ENCODE measurements around the gene GLIPR1L2. TPM values are rescaled to one million over a fixed set of nuclear protein-coding genes. Genes with fewer than 3 reads are reported as not detected.
A peak's percentile ranks its signal among the peaks of the same experiment; 100 is the strongest.

The GLIPR1L2 gene
- total and polyA plus RNA-seq, 7 donors = 0.04 to 1.5 (median 0.58) TPM; not detected in 1

- TF ChIP-seq CTCF (IDR thresholded peaks at IDR 0.05) = no peak
- Histone ChIP-seq H3K4me3 (peak overlapping the region; percentile 83), H3K27ac (peak overlapping the region; percentile 94), H3K27me3 (ENCODE audit: insufficient read depth in 3 of 3, low read length in 2 of 3) (no peaks in the 10 kb centered on the region), H3K36me3 (ENCODE audit: insufficient read depth in 1 of 2, low read depth in 1 of 2) (no peaks in the 10 kb centered on the region), H3K4me1 (peaks cover 20% of the 10 kb centered on the region), H3K9me3 (peaks cover 8% of the 10 kb centered on the region)
- intact Hi-C loops (cut with DNase I) = loop anchor here in 1 of 2 donors (2.0 kb wide), 1 partner anchor 120 kb away; the partner anchor contains the start of gene KRR1
- ATAC-seq = peak; percentile 6 to 45 (median 12)
- 22 to 35% (median 26%) methylated on average over 6 of the region's 6 CpGs for WGBS, 3 donors
- DNase-seq = no peak
These were observed 562 bp upstream of the GLIPR1L2 start for GRCh38 chr12:75390156-75390898.

GRCh38 chr12:75404231-75404630, 13.3 kb downstream of the GLIPR1L2 start:
- intact Hi-C loops (cut with DNase I) = no loop called here
- Histone ChIP-seq H3K27me3 (ENCODE audit: insufficient read depth in 3 of 3, low read length in 2 of 3) (no peaks in the 10 kb centered on the region), H3K27ac (no peak overlapping the region), H3K4me3 (no peak overlapping the region), H3K4me1 (no peaks in the 10 kb centered on the region), H3K36me3 (ENCODE audit: insufficient read depth in 1 of 2, low read depth in 1 of 2) (no peaks in the 10 kb centered on the region), H3K9me3 (no peaks in the 10 kb centered on the region)
- 85 to 92% (median 89%) methylated on average over 1 of the region's 1 CpG for WGBS, 3 donors
- ATAC-seq = no peak
- no peak for TF ChIP-seq CTCF (IDR thresholded peaks at IDR 0.05)
- no peak for DNase-seq

- H3K36me3 ChIP-seq (ENCODE audit: insufficient read depth in 1 of 2, low read depth in 1 of 2) = peaks cover 0 to 7% of the 10 kb centered on the region in 2 donors
- intact Hi-C loops (cut with DNase I) = no loop called here
- H3K4me3 ChIP-seq = no peak overlapping the region
- H3K9me3 ChIP-seq = no peaks in the 10 kb centered on the region
- H3K4me1 ChIP-seq = no peaks in the 10 kb centered on the region
- no peaks in the 10 kb centered on the region for H3K27me3 ChIP-seq (ENCODE audit: insufficient read depth in 3 of 3, low read length in 2 of 3)
- ATAC-seq (no peak), DNase-seq (no peak)
- TF ChIP-seq CTCF (IDR thresholded peaks at IDR 0.05) = no peak
- H3K27ac ChIP-seq = no peak overlapping the region
These were observed 16.8 kb downstream of the GLIPR1L2 start for GRCh38 chr12:75407683-75408082.

- WGBS, 3 donors = 95 to 99% (median 98%) methylated on average over 2 of the region's 2 CpGs
- H3K27me3 ChIP-seq (ENCODE audit: insufficient read depth in 3 of 3, low read length in 2 of 3) = no peaks in the 10 kb centered on the region
- H3K9me3 ChIP-seq = no peaks in the 10 kb centered on the region
- H3K4me1 ChIP-seq = no peaks in the 10 kb centered on the region
- H3K36me3 ChIP-seq (ENCODE audit: insufficient read depth in 1 of 2, low read depth in 1 of 2) = peaks cover 0 to 7% of the 10 kb centered on the region in 2 donors
- no peak for TF ChIP-seq CTCF (IDR thresholded peaks at IDR 0.05)
- no peak overlapping the region for H3K4me3 ChIP-seq
- H3K27ac ChIP-seq = no peak overlapping the region
- ATAC-seq = no peak
- DNase-seq = no peak
- intact Hi-C loops (cut with DNase I) = no loop called here
These were observed 18.9 kb downstream of the GLIPR1L2 start for GRCh38 chr12:75409830-75410229.

- Histone ChIP-seq H3K27ac (no peak overlapping the region), H3K4me1 (no peaks in the 10 kb centered on the region), H3K36me3 (ENCODE audit: insufficient read depth in 1 of 2, low read depth in 1 of 2) (peaks cover 0 to 7% of the 10 kb centered on the region in 2 donors), H3K9me3 (no peaks in the 10 kb centered on the region), H3K4me3 (no peak overlapping the region), H3K27me3 (ENCODE audit: insufficient read depth in 3 of 3, low read length in 2 of 3) (no peaks in the 10 kb centered on the region)
- DNase-seq = no peak
- ATAC-seq = no peak
- WGBS, 3 donors = 59 to 78% (median 68%) methylated on average over 1 of the region's 1 CpG
- intact Hi-C loops (cut with DNase I) = no loop called here
- no peak for TF ChIP-seq CTCF (IDR thresholded peaks at IDR 0.05)
These were observed 23.8 kb downstream of the GLIPR1L2 start for GRCh38 chr12:75414671-75415070.
